NCI-H748 treated with DMSO at 0.1 percent for 48 hours (cell line): ENCODE measurements around the gene TUBG2.

Experiments
- DNase-seq: peaks from one replicate; lab custom pipeline; 2025; lab: John Stamatoyannopoulos, UW

TUBG2 gene

DNA sequence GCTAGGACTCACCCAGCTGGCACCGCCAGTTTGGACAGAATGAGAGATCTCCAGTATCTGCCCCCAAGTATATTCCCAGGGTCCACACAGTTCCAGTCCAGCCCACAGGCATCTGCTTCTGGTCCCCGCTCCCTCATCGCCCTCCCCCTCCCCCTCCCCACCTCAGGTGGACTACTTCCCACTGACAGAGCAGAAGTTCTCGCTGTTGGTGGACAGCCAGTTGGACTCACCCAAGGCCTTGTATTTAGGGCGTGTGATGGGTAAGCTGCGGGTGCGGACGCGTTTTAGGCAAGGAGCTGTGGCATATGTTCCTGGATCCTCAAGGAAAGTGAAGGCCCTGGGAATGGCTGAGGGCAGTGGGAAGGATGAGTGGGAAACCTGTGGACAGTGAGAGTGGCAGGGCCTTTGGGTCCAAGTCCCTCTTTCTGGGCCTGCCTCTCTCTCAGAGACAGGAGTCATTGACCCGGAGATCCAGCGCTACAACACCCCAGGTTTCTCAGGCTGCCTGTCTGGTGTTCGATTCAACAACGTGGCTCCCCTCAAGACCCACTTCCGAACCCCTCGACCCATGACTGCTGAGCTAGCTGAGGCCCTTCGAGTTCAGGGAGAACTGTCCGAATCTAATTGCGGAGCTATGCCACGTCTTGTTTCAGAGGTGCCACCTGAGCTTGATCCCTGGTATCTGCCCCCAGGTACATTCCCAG lies 38.2 kb downstream of the TUBG2 start:
- DNase-seq, result no peak

- no peak for DNase-seq
Observed at GRCh38 chr17:42698736-42699414, 39.8 kb downstream of the TUBG2 start.

- no peak for DNase-seq
Observed at GRCh38 chr17:42699415-42699740, 40.3 kb downstream of the TUBG2 start.

GRCh38 chr17:42700586-42701289 lies 41.7 kb downstream of the TUBG2 start:
- DNase-seq, result no peak

DNA sequence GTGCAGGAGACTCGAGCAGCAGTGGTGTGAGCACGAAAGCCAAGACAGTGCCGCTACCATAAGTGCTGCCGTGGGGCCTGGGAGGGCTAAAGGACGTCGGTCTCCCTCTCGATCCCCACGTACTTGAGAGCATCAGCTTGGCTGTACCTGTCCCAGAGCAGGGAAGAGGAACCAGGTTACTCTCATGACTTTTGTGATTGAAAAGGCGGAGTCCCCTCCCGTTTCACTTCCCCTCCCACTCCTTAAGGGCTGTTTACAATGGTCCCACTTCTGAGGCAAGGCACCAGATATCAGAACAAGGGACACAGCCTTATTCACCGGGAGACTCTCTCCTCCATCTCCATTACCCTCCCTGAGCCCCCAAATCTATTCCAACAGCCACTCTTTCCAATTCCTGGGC lies 43.4 kb downstream of the TUBG2 start:
- DNase-seq, result no peak

GRCh38 chr17:42704490-42704836 lies 45.4 kb downstream of the TUBG2 start:
- no peak for DNase-seq

GRCh38 chr17:42704837-42705494 lies 45.9 kb downstream of the TUBG2 start:
- no peak for DNase-seq

DNA sequence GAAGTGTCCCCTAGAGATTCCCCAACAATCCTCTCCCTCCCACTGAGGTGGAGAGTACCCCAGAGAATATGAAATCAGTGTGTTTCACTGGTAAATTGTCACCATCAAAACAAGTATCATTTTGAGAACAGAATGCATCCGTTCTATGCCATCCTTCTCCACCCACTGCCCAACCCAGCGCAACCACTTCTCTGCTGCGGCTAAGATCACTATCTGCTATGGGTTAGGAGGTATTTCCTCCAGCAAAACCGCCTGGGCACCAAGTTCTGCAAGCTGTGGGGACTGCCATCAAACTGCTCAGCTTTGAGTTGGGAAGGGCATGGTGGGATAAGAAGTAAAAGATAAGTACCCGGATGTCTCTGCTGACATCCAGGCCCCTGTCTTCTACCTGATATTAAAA lies 47.6 kb downstream of the TUBG2 start:
- no peak for DNase-seq

GRCh38 chr17:42708588-42708987 lies 49.5 kb downstream of the TUBG2 start:
- DNase-seq, result no peak

GRCh38 chr17:42709561-42709960 lies 50.5 kb downstream of the TUBG2 start:
- no peak for DNase-seq
